Trophoblast cell (in vitro differentiated cells and primary cell): Measurements from ENCODE around the gene OR2AJ1.

ENCODE experiments used
- DNase-seq, 2 donors: peaks; one replicate each; pipeline ENCODE4 v3.0.0-alpha.2; 2016
- H2AFZ ChIP-seq: 2 replicates; pipeline ENCODE4 v1.6.1; 2013; ENCODE audit warnings: low read length, moderate library complexity, mild to moderate bottlenecking; ENCODE audit not compliant: insufficient read depth, poor library complexity
- H2AK5ac ChIP-seq: 2 replicates; pipeline ENCODE4 v1.6.1; 2013; ENCODE audit warnings: mild to moderate bottlenecking, low read length
- H2BK120ac ChIP-seq: 2 replicates; pipeline ENCODE4 v1.6.1; 2013; ENCODE audit warnings: low read length, mild to moderate bottlenecking, moderate library complexity; ENCODE audit not compliant: insufficient read depth, poor library complexity
- H2BK12ac ChIP-seq: 2 replicates; pipeline ENCODE4 v1.6.1; 2013; ENCODE audit warnings: mild to moderate bottlenecking, low read length, moderate library complexity
- H2BK5ac ChIP-seq: 2 replicates; pipeline ENCODE4 v1.6.1; 2013; ENCODE audit warnings: low read length, low read depth, moderate library complexity, mild to moderate bottlenecking; ENCODE audit not compliant: poor library complexity
- H3K14ac ChIP-seq: 2 replicates; pipeline ENCODE4 v1.6.1; 2013; ENCODE audit warnings: mild to moderate bottlenecking, low read length
- H3K18ac ChIP-seq: 2 replicates; pipeline ENCODE4 v1.6.1; 2013; ENCODE audit warnings: mild to moderate bottlenecking, low read length
- H3K23ac ChIP-seq: 2 replicates; pipeline ENCODE4 v1.6.1; 2013; ENCODE audit warnings: low read length
- H3K27ac ChIP-seq: 2 replicates; pipeline ENCODE4 v1.5.1; 2013; ENCODE audit warnings: low read depth, mild to moderate bottlenecking, inconsistent platforms, low read length, moderate library complexity
- H3K27me3 ChIP-seq: 2 replicates; pipeline ENCODE4 v1.6.1; 2013; ENCODE audit warnings: inconsistent platforms, mild to moderate bottlenecking, low read length, moderate library complexity; ENCODE audit not compliant: insufficient read depth
- H3K36me3 ChIP-seq, 2 experiments: 1 replicate in 1 of 2; 2 replicates in 1 of 2; pipeline ENCODE4 v1.6.1; 2013; ENCODE audit warnings: low read length in 2 of 2, mild to moderate bottlenecking in 2 of 2, moderate library complexity in 1 of 2; ENCODE audit not compliant: insufficient read depth in 2 of 2, control insufficient read depth in 1 of 2
- H3K4ac ChIP-seq: 2 replicates; pipeline ENCODE4 v1.6.1; 2013; ENCODE audit warnings: low read depth, mild to moderate bottlenecking, low read length, moderate library complexity
- H3K4me1 ChIP-seq, 2 experiments: 1 replicate in 1 of 2; 2 replicates in 1 of 2; pipeline ENCODE4 v1.6.1; 2013; ENCODE audit warnings: low read length in 2 of 2, mild to moderate bottlenecking in 2 of 2, moderate library complexity in 1 of 2; ENCODE audit not compliant: insufficient read depth in 2 of 2, control insufficient read depth in 1 of 2
- H3K4me2 ChIP-seq: 2 replicates; pipeline ENCODE4 v1.6.1; 2013; ENCODE audit warnings: inconsistent platforms, mild to moderate bottlenecking, low read length, moderate library complexity
- H3K4me3 ChIP-seq: 2 replicates; pipeline ENCODE4 v1.5.1; 2013; ENCODE audit warnings: mild to moderate bottlenecking, low read depth, low read length, inconsistent platforms
- H3K79me1 ChIP-seq: one replicate; pipeline ENCODE4 v1.6.1; 2013; ENCODE audit warnings: low read length
- H3K79me2 ChIP-seq: 2 replicates; pipeline ENCODE4 v1.6.1; 2013; ENCODE audit warnings: low read length, mild to moderate bottlenecking; ENCODE audit not compliant: control insufficient read depth, insufficient read depth, poor library complexity
- H3K9ac ChIP-seq: 2 replicates; pipeline ENCODE4 v1.6.1; 2013; ENCODE audit warnings: mild to moderate bottlenecking, low read length
- H3K9me3 ChIP-seq: 2 replicates; pipeline ENCODE4 v1.6.1; 2013; ENCODE audit warnings: low read depth, mild to moderate bottlenecking, control low read depth, inconsistent platforms, low read length; ENCODE audit not compliant: insufficient read depth
- H4K12ac ChIP-seq: 2 replicates; pipeline ENCODE4 v1.6.1; 2013; ENCODE audit warnings: low read depth, mild to moderate bottlenecking, low read length, moderate library complexity
- H4K8ac ChIP-seq: 2 replicates; pipeline ENCODE4 v1.6.1; 2013; ENCODE audit warnings: low read depth, mild to moderate bottlenecking, low read length, moderate library complexity
- H4K91ac ChIP-seq: one replicate; pipeline ENCODE4 v1.6.1; 2013; ENCODE audit warnings: low read depth, mild to moderate bottlenecking, low read length, moderate library complexity
- WGBS: extraction: QIAGEN DNeasy Blood & Tissue Kit; methylation state at CpG from one replicate; pipeline ENCODE4 v1.1.7; 2013; ENCODE audit warnings: missing lambda C conversion rate; ENCODE audit not compliant: insufficient read length, insufficient coverage; ENCODE audit errors: extremely low coverage; 5-methylcytosine and 5-hydroxymethylcytosine counted together

Gene OR2AJ1

GRCh38 chr1:247953408-247953807, 28.7 kb downstream of the OR2AJ1 start:
- Histone ChIP-seq H4K8ac (no peak overlapping the region), H4K91ac (no peak overlapping the region), H3K4me2 (no peak overlapping the region), H2BK120ac (no peak overlapping the region), H3K27me3 (no peaks in the 10 kb centered on the region), H3K36me3 (no peaks in the 10 kb centered on the region), H3K9me3 (peaks cover 6% of the 10 kb centered on the region), H2AFZ (no peak overlapping the region), H2BK12ac (no peak overlapping the region), H2BK5ac (no peak overlapping the region), H3K18ac (no peak overlapping the region), H3K9ac (no peak overlapping the region), H3K27ac (no peak overlapping the region), H3K4ac (no peak overlapping the region), H3K14ac (no peak overlapping the region), H3K4me1 (no peaks in the 10 kb centered on the region), H3K79me2 (no peaks in the 10 kb centered on the region), H3K23ac (no peak overlapping the region), H3K79me1 (no peaks in the 10 kb centered on the region), H3K4me3 (no peak overlapping the region), H4K12ac (no peak overlapping the region), H2AK5ac (no peak overlapping the region)
- WGBS, result no CpG with 5 or more reads among the region's 1 CpG
- DNase-seq, result no peak

DNA sequence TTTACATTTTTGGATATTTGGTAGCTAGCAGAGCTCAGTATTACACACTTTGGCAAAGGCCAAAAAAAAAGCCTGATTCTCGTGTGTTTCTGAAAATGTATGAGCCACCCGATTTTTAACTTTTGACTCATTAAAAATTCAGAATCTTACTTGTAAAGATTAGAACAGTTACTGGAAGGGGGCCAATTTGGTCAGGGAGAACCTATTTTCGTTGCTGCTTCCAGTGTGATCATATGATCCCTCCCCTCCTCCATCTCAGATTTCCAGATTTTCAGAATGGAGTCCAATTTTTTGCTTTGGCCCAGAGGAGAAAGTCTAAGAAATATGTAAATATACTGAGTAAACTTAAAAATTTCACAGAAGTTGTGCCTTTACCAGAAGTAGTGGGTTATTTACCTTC, 37.1 kb downstream of the OR2AJ1 start:
- H3K27ac ChIP-seq, result no peak overlapping the region
- H4K12ac ChIP-seq, result no peak overlapping the region
- H4K91ac ChIP-seq, result no peak overlapping the region
- no peaks in the 10 kb centered on the region for H3K4me1 ChIP-seq
- WGBS, result no CpG with 5 or more reads among the region's 3 CpGs
- H3K36me3 ChIP-seq, result no peaks in the 10 kb centered on the region
- H3K9me3 ChIP-seq, result peaks cover 7% of the 10 kb centered on the region
- H3K4me2 ChIP-seq, result no peak overlapping the region
- no peaks in the 10 kb centered on the region for H3K79me1 ChIP-seq
- DNase-seq, result no peak
- no peak overlapping the region for H2BK5ac ChIP-seq
- H2BK12ac ChIP-seq, result no peak overlapping the region
- no peak overlapping the region for H3K9ac ChIP-seq
- no peak overlapping the region for H3K4me3 ChIP-seq
- no peaks in the 10 kb centered on the region for H3K27me3 ChIP-seq
- H3K23ac ChIP-seq, result no peak overlapping the region
- H2AFZ ChIP-seq, result no peak overlapping the region
- H3K4ac ChIP-seq, result no peak overlapping the region
- no peak overlapping the region for H2AK5ac ChIP-seq
- no peak overlapping the region for H3K14ac ChIP-seq
- no peak overlapping the region for H4K8ac ChIP-seq
- H3K18ac ChIP-seq, result no peak overlapping the region
- no peak overlapping the region for H2BK120ac ChIP-seq
- H3K79me2 ChIP-seq, result no peaks in the 10 kb centered on the region

GRCh38 chr1:247962911-247963588, 38.4 kb downstream of the OR2AJ1 start:
- Histone ChIP-seq H3K4me3 (no peak overlapping the region), H3K18ac (no peak overlapping the region), H3K9ac (no peak overlapping the region), H2BK120ac (no peak overlapping the region), H3K36me3 (no peaks in the 10 kb centered on the region), H3K14ac (no peak overlapping the region), H3K4ac (no peak overlapping the region), H3K23ac (no peak overlapping the region), H3K79me1 (no peaks in the 10 kb centered on the region), H2BK12ac (no peak overlapping the region), H2AFZ (no peak overlapping the region), H4K91ac (no peak overlapping the region), H3K27me3 (no peaks in the 10 kb centered on the region), H3K4me1 (no peaks in the 10 kb centered on the region), H4K12ac (no peak overlapping the region), H2BK5ac (no peak overlapping the region), H3K9me3 (peaks cover 8% of the 10 kb centered on the region), H2AK5ac (no peak overlapping the region), H3K27ac (no peak overlapping the region), H3K79me2 (no peaks in the 10 kb centered on the region), H4K8ac (no peak overlapping the region), H3K4me2 (no peak overlapping the region)
- no CpG with 5 or more reads among the region's 4 CpGs for WGBS
- DNase-seq, result no peak

- no peak within 1 kb of the TSS for H3K18ac ChIP-seq
- no peak within 1 kb of the TSS for H3K4me2 ChIP-seq
- no peak within 1 kb of the TSS for H2AFZ ChIP-seq
- no CpG with 5 or more reads among the region's 2 CpGs for WGBS
- no peak within 1 kb of the TSS for H2AK5ac ChIP-seq
- no peak within 1 kb of the TSS for H3K4me3 ChIP-seq
- H3K36me3 ChIP-seq, result no peaks in the 10 kb centered on the region
- H3K79me2 ChIP-seq, result no peaks in the 10 kb centered on the region
- no peak within 1 kb of the TSS for H2BK12ac ChIP-seq
- H4K12ac ChIP-seq, result no peak within 1 kb of the TSS
- no peak within 1 kb of the TSS for H3K4ac ChIP-seq
- H2BK5ac ChIP-seq, result no peak within 1 kb of the TSS
- no peaks in the 10 kb centered on the region for H3K27me3 ChIP-seq
- no peak within 1 kb of the TSS for H3K9ac ChIP-seq
- no peak within 1 kb of the TSS for H4K91ac ChIP-seq
- H3K23ac ChIP-seq, result no peak within 1 kb of the TSS
- H3K4me1 ChIP-seq, result no peaks in the 10 kb centered on the region
- H3K79me1 ChIP-seq, result no peaks in the 10 kb centered on the region
- peaks cover 8% of the 10 kb centered on the region for H3K9me3 ChIP-seq
- no peak for DNase-seq
- no peak within 1 kb of the TSS for H3K14ac ChIP-seq
- no peak within 1 kb of the TSS for H3K27ac ChIP-seq
- H4K8ac ChIP-seq, result no peak within 1 kb of the TSS
- H2BK120ac ChIP-seq, result no peak within 1 kb of the TSS
Observed at GRCh38 chr1:247964933-247965332, 40.2 kb downstream of the OR2AJ1 start, which contains the start of gene OR2AK2. OR2AK2 (plus strand) TSS chr1:247965233; CDS start chr1:247965377, 144 bp downstream.
